Left lung (tissue), 10 donors: ENCODE measurements around the gene TET3. TPM values are rescaled to one million over a fixed set of nuclear protein-coding genes. Genes with fewer than 3 reads are reported as not detected.

ENCODE experiments used
- ATAC-seq: fragments of 200-7000 bp; cut with Tn5 transposase; one replicate; pipeline ENCODE4 v1.9.1; 2020; ENCODE audit warnings: moderate library complexity
- DNase-seq, 4 donors: peaks; one replicate each; pipeline ENCODE4 v3.0.0-alpha.2; 2013 to 2020
- H3K27ac ChIP-seq, 2 donors: fragments of 200-600 bp; sonication (generic) in 1 of 2; one replicate each; pipeline versions ENCODE4 v1.5.0 to v1.8.0; 2020 to 2021
- H3K27me3 ChIP-seq, 2 donors: fragments of 200-600 bp; sonication (generic) in 1 of 2; one replicate each; pipeline versions ENCODE4 v1.5.0 to v1.8.0; 2020 to 2021
- H3K36me3 ChIP-seq, 2 donors: fragments of 200-600 bp; sonication (generic) in 1 of 2; one replicate each; pipeline versions ENCODE4 v1.5.0 to v1.8.0; 2020 to 2021
- H3K4me1 ChIP-seq, 2 donors: fragments of 200-600 bp; one replicate each; pipeline ENCODE4 v1.8.0; 2021
- H3K4me3 ChIP-seq, 2 donors: fragments of 200-600 bp; sonication (generic) in 1 of 2; one replicate each; pipeline versions ENCODE4 v1.5.0 to v1.8.0; 2020 to 2021; ENCODE audit warnings: mild to moderate bottlenecking in 1 of 2
- H3K9me3 ChIP-seq, 2 donors: fragments of 200-600 bp; sonication (generic) in 1 of 2; one replicate each; pipeline versions ENCODE4 v1.5.0 to v1.8.0; 2020 to 2021
- CTCF ChIP-seq, 2 donors: fragments of 200-600 bp; sonication (generic) in 1 of 2; IDR thresholded peaks; one replicate each; pipeline versions ENCODE4 v1.5.0 to v1.8.0; 2021; ENCODE audit warnings: antibody characterized with exemption in 2 of 2
- intact Hi-C, 2 donors: fragments of 100-400 bp; cut with DNase I; formaldehyde crosslinking; loops; one replicate each; pipeline versions ENCODE4 v1.11.2 to v1.14.2; 2022
- polyA plus RNA-seq, 6 donors: library from polyadenylated mRNA; unstranded; fragments of 120-200 nt; gene quantifications; one replicate each; pipeline ENCODE4 v1.2.1, GENCODE V29; 2013; ENCODE audit not compliant: insufficient read length in 6 of 6
- total RNA-seq, 2 donors: library from RNA; stranded (reverse); fragmentation: NEBNext Ultra II Directional; extraction: Animal tissue kit (Norgen Biotek cat#: 25700); gene quantifications; one replicate each; pipeline ENCODE4 v1.2.1, GENCODE V29; 2021
- donor health status: DM: no; HTN: yes; CAD: no.
- donor health status: DM: no; HTN: no; CAD: no.

TET3 gene
- total and polyA plus RNA-seq, 8 donors, result 16.6 to 32.1 (median 19.7) TPM

- Histone ChIP-seq H3K27ac (no peak overlapping the region), H3K4me1 (peaks cover 1 to 9% of the 10 kb centered on the region in 2 donors), H3K27me3 (no peaks in the 10 kb centered on the region), H3K9me3 (no peaks in the 10 kb centered on the region), H3K4me3 (no peak overlapping the region), H3K36me3 (no peaks in the 10 kb centered on the region)
- no peak for DNase-seq
- TF ChIP-seq CTCF (IDR thresholded peaks at IDR 0.05), result no peak
- no peak for ATAC-seq
- intact Hi-C loops, result no loop called here
These were observed 30.1 kb downstream of the TET3 start for GRCh38 chr2:74014813-74015212.

- Histone ChIP-seq H3K4me1 (peaks cover 0 to 25% of the 10 kb centered on the region in 2 donors), H3K27ac (no peak overlapping the region), H3K9me3 (no peaks in the 10 kb centered on the region), H3K4me3 (no peak overlapping the region), H3K36me3 (no peaks in the 10 kb centered on the region), H3K27me3 (no peaks in the 10 kb centered on the region)
- ATAC-seq, result no peak
- no peak for TF ChIP-seq CTCF (IDR thresholded peaks at IDR 0.05)
- no peak for DNase-seq
- intact Hi-C loops, result no loop called here
These were observed 32.5 kb downstream of the TET3 start for GRCh38 chr2:74017223-74017622.

GRCh38 chr2:74019516-74019915 lies 34.8 kb downstream of the TET3 start:
- Histone ChIP-seq H3K36me3 (no peaks in the 10 kb centered on the region), H3K27me3 (no peaks in the 10 kb centered on the region), H3K4me3 (no peak overlapping the region), H3K4me1 (peaks cover 0 to 32% of the 10 kb centered on the region in 2 donors), H3K27ac (no peak overlapping the region), H3K9me3 (no peaks in the 10 kb centered on the region)
- ATAC-seq (no peak), DNase-seq (no peak)
- TF ChIP-seq CTCF (IDR thresholded peaks at IDR 0.05), result no peak
- intact Hi-C loops, result no loop called here

- peak; percentile 82 for ATAC-seq
- H3K36me3 ChIP-seq, result no peaks in the 10 kb centered on the region
- H3K4me1 ChIP-seq, result peaks cover 0 to 39% of the 10 kb centered on the region in 2 donors
- H3K4me3 ChIP-seq, result no peak overlapping the region
- no peaks in the 10 kb centered on the region for H3K27me3 ChIP-seq
- peak in 1 of 4 donors; percentile 66 for DNase-seq
- no peak for TF ChIP-seq CTCF (IDR thresholded peaks at IDR 0.05)
- intact Hi-C loops, result no loop called here
- no peaks in the 10 kb centered on the region for H3K9me3 ChIP-seq
- H3K27ac ChIP-seq, result no peak overlapping the region
These were observed 36.1 kb downstream of the TET3 start for GRCh38 chr2:74020702-74021406.

GRCh38 chr2:74021407-74021755 lies 36.7 kb downstream of the TET3 start:
- Histone ChIP-seq H3K36me3 (no peaks in the 10 kb centered on the region), H3K4me1 (peaks cover 0 to 44% of the 10 kb centered on the region in 2 donors), H3K27ac (no peak overlapping the region), H3K4me3 (no peak overlapping the region), H3K9me3 (no peaks in the 10 kb centered on the region), H3K27me3 (no peaks in the 10 kb centered on the region)
- TF ChIP-seq CTCF (IDR thresholded peaks at IDR 0.05), result no peak
- DNase-seq (no peak), ATAC-seq (no peak)
- intact Hi-C loops, result no loop called here
